ENCODE results near the gene ABL2. TPM values are rescaled to one million over a fixed set of nuclear protein-coding genes. Genes with fewer than 3 reads are reported as not detected.

ABL2 gene
- total and polyA plus RNA-seq, 7 donors, result 1.2 to 32.6 (median 10.3) TPM

DNA sequence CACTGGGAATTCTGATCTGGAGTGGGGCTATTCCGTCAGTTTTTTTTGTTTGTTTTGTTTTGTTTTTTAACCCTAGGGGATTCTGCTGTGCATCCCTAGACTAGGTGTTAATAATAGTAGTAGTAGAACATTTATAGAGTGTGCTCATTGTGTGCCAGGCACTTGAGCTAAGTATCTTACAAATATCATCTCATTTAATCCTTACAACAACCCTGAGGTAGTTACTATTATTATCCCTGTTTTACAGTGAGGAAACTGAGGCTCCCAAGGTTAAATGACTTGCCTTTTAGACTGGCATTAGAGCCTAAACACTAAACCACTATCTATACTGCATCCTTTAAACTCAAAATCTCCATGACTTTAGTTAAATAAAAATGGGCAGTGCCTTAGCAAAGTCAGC is 125.5 kb downstream of the ABL2 start:
- Histone ChIP-seq H3K4me1 (peaks cover 0 to 7% (median 0%) of the 10 kb centered on the region in 4 donors), H3K36me3 (peaks cover 0 to 31% (median 23%) of the 10 kb centered on the region in 4 donors), H3K27ac (no peak overlapping the region), H3K4me3 (no peak overlapping the region), H3K27me3 (no peaks in the 10 kb centered on the region), H3K9me3 (no peaks in the 10 kb centered on the region)
- DNase-seq, result no peak
- intact Hi-C loops (cut with DNase I), result no loop called here
- 97% methylated on average over 1 of the region's 1 CpG for WGBS, 2 donors
- TF ChIP-seq EP300 (IDR thresholded peaks at IDR 0.05), result no peak
- TF ChIP-seq POLR2A (IDR thresholded peaks at IDR 0.05), result no peak
- TF ChIP-seq, protein P1, sequence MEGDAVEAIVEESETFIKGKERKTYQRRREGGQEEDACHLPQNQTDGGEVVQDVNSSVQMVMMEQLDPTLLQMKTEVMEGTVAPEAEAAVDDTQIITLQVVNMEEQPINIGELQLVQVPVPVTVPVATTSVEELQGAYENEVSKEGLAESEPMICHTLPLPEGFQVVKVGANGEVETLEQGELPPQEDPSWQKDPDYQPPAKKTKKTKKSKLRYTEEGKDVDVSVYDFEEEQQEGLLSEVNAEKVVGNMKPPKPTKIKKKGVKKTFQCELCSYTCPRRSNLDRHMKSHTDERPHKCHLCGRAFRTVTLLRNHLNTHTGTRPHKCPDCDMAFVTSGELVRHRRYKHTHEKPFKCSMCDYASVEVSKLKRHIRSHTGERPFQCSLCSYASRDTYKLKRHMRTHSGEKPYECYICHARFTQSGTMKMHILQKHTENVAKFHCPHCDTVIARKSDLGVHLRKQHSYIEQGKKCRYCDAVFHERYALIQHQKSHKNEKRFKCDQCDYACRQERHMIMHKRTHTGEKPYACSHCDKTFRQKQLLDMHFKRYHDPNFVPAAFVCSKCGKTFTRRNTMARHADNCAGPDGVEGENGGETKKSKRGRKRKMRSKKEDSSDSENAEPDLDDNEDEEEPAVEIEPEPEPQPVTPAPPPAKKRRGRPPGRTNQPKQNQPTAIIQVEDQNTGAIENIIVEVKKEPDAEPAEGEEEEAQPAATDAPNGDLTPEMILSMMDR (IDR thresholded peaks at IDR 0.05), result no peak
- no peak for TF ChIP-seq POLR2AphosphoS5 (IDR thresholded peaks at IDR 0.05)

DNA sequence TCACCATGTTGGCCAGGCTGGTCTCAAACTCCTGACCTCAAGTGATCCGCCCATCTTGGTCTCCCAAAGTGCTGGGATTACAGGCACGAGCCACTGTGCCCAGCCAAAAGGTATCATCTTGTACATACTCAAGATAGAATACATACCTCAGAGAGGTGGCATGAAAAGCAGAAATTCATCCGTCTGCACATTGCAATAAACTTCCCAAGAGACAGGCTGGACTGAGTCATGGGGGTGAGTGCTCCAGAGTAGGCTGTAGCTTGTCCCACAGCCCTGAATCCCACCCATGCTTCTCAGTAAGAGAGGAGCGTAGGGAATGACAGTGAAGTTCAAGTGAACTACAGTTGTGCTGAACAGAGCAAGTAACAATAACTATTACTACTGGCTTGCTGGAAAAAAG is 127.9 kb downstream of the ABL2 start:
- intact Hi-C loops (cut with DNase I), result no loop called here
- H3K27me3 ChIP-seq, result no peaks in the 10 kb centered on the region
- 96 to 97% methylated on average over 4 of the region's 4 CpGs for WGBS, 2 donors
- H3K36me3 ChIP-seq, result peaks cover 0 to 23% (median 4%) of the 10 kb centered on the region in 4 donors
- DNase-seq, result peak; percentile 15
- no peak overlapping the region for H3K4me3 ChIP-seq
- H3K27ac ChIP-seq, result no peak overlapping the region
- peaks cover 0 to 9% (median 0%) of the 10 kb centered on the region in 4 donors for H3K4me1 ChIP-seq
- no peak for TF ChIP-seq EP300 (IDR thresholded peaks at IDR 0.05)
- no peak for TF ChIP-seq POLR2AphosphoS5 (IDR thresholded peaks at IDR 0.05)
- no peak for TF ChIP-seq POLR2A (IDR thresholded peaks at IDR 0.05)
- TF ChIP-seq, protein P1 (IDR thresholded peaks at IDR 0.05), result no peak
- no peaks in the 10 kb centered on the region for H3K9me3 ChIP-seq

DNA sequence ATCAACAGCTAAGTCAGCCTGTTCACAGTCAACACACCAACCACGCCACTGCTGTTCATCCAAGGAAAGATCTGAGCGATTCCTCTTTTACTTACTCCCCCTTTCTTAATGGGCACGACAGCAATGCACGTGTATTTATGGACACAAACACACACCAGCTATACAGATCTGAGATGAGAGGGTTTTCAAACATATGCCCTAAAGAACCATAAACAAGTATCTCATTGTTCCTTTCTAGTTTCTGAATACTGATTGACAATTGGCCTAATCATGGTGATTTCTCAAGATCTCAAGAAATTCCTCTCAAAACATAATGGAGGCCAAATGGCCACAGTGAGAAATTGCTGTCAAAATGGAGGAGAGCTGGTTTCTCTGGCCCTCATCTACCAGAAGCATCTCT is 129.6 kb downstream of the ABL2 start:
- Histone ChIP-seq H3K27me3 (no peaks in the 10 kb centered on the region), H3K4me1 (peaks cover 0 to 9% (median 0%) of the 10 kb centered on the region in 4 donors), H3K27ac (no peak overlapping the region), H3K9me3 (no peaks in the 10 kb centered on the region), H3K4me3 (no peak overlapping the region), H3K36me3 (peaks cover 4 to 33% (median 8%) of the 10 kb centered on the region in 4 donors)
- peak; percentile 9 for DNase-seq
- 85 to 89% methylated on average over 4 of the region's 4 CpGs for WGBS, 2 donors
- TF ChIP-seq POLR2AphosphoS5 (IDR thresholded peaks at IDR 0.05), result no peak
- TF ChIP-seq POLR2A (IDR thresholded peaks at IDR 0.05), result no peak
- TF ChIP-seq EP300 (IDR thresholded peaks at IDR 0.05), result no peak
- TF ChIP-seq, protein P1 (IDR thresholded peaks at IDR 0.05), result no peak
- intact Hi-C loops (cut with DNase I), result no loop called here

DNA sequence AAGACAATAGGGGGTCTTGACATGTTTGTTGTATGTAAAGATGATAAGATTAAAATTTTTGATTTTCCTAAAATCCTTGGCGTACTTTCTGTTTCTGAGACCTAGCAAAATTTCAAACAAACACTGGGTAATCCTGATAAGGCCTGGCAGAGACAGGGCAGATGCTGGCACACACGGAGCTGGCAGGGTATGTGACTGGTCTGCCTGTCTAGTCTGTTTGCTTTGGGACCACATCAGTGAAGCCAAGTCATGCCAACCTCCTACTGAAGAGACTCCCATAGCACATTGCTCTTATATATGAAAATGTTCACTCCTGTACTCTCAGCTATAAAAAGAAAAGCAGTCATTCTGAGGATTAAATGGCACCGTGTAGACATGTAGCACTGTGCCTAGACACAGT is 133.6 kb downstream of the ABL2 start:
- 80 to 93% methylated on average over 3 of the region's 3 CpGs for WGBS, 2 donors
- no peak for DNase-seq
- peaks cover 17 to 71% (median 21%) of the 10 kb centered on the region in 4 donors for H3K36me3 ChIP-seq
- peaks cover 0 to 18% (median 9%) of the 10 kb centered on the region in 4 donors for H3K4me1 ChIP-seq
- no peak overlapping the region for H3K4me3 ChIP-seq
- peak overlapping the region in 1 of 4 donors; percentile 28 for H3K27ac ChIP-seq
- intact Hi-C loops (cut with DNase I), result no loop called here
- no peaks in the 10 kb centered on the region for H3K9me3 ChIP-seq
- no peaks in the 10 kb centered on the region for H3K27me3 ChIP-seq
- TF ChIP-seq EP300 (IDR thresholded peaks at IDR 0.05), result no peak
- no peak for TF ChIP-seq POLR2AphosphoS5 (IDR thresholded peaks at IDR 0.05)
- no peak for TF ChIP-seq POLR2A (IDR thresholded peaks at IDR 0.05)
- TF ChIP-seq, protein P1 (IDR thresholded peaks at IDR 0.05), result no peak

DNA sequence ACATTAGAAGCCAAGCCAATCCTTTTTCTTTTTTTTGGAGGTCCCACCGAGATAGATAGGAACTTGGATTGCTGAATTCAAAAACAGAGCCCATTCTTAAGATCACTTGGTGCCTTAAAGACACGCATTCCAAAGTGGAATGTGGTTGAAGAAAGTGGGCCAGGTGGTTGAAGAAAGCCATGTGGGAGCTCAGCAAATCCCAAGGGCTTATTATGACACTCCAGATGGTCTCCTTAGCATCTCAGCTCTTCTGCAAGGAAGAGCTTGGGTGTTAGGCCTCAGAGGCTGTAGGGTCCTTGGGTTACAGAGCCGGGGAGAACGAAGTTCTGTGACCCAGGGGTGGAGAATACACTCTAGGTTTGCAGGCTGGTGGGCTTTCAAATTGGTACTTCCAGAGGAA is 134.1 kb downstream of the ABL2 start:
- Histone ChIP-seq H3K27me3 (no peaks in the 10 kb centered on the region), H3K36me3 (peaks cover 17 to 72% (median 21%) of the 10 kb centered on the region in 4 donors), H3K4me1 (peaks cover 0 to 23% (median 9%) of the 10 kb centered on the region in 4 donors), H3K4me3 (no peak overlapping the region), H3K9me3 (no peaks in the 10 kb centered on the region), H3K27ac (peak overlapping the region in 1 of 4 donors; percentile 28)
- TF ChIP-seq, protein P1 (IDR thresholded peaks at IDR 0.05), result no peak
- TF ChIP-seq POLR2A (IDR thresholded peaks at IDR 0.05) (no peak), POLR2AphosphoS5 (IDR thresholded peaks at IDR 0.05) (no peak), EP300 (IDR thresholded peaks at IDR 0.05) (no peak)
- intact Hi-C loops (cut with DNase I), result no loop called here
- 93 to 96% methylated on average over 4 of the region's 4 CpGs for WGBS, 2 donors
- DNase-seq, result no peak
